ENCODE results near the gene C19orf38.
A peak's percentile ranks its signal among the peaks of the same experiment; 100 is the strongest.
"Not testable (repeated sequence)": the region's sequence is repeated elsewhere in the genome, so short reads cannot be mapped to it uniquely, and the experiment has no call there.

Gene C19orf38

GRCh38 chr19:10870955-10871603, 22.9 kb downstream of the C19orf38 start, which contains the start of gene CARM1:
Gene CARM1 (plus strand): TSS chr19:10871553. CDS start chr19:10871703, 150 bp downstream.
- no peaks in the 10 kb centered on the region for H3K27me3 ChIP-seq (ENCODE audit: low read depth, low read length)
- no peaks in the 10 kb centered on the region for H3K9me3 ChIP-seq (ENCODE audit: control insufficient read depth in 1 of 2, low read length in 2 of 2)
- H3K27ac ChIP-seq (ENCODE audit: low read length), result peak within 1 kb of the TSS; percentile 63
- H3K4me3 ChIP-seq (ENCODE audit: low read depth in 1 of 2, low read length in 2 of 2), result peak within 1 kb of the TSS; percentile 72 to 75
- no peaks in the 10 kb centered on the region for H3K36me3 ChIP-seq (ENCODE audit: control insufficient read depth in 1 of 2, insufficient read depth in 2 of 2, low read length in 2 of 2)
- H3K4me1 ChIP-seq (ENCODE audit: control insufficient read depth in 1 of 2, insufficient read depth in 2 of 2, low read length in 2 of 2), result peaks cover 0 to 11% of the 10 kb centered on the region in 2 donors

- Histone ChIP-seq H3K9me3 (ENCODE audit: control insufficient read depth in 1 of 2, low read length in 2 of 2) (no peaks in the 10 kb centered on the region), H3K27ac (ENCODE audit: low read length) (peak overlapping the region; percentile 61), H3K4me1 (ENCODE audit: control insufficient read depth in 1 of 2, insufficient read depth in 2 of 2, low read length in 2 of 2) (peaks cover 0 to 14% of the 10 kb centered on the region in 2 donors), H3K36me3 (ENCODE audit: control insufficient read depth in 1 of 2, insufficient read depth in 2 of 2, low read length in 2 of 2) (no peaks in the 10 kb centered on the region), H3K4me3 (ENCODE audit: low read depth in 1 of 2, low read length in 2 of 2) (peak overlapping the region; percentile 72 to 75), H3K27me3 (ENCODE audit: low read depth, low read length) (no peaks in the 10 kb centered on the region)
Measured at GRCh38 chr19:10871711-10872545, 23.7 kb downstream of the C19orf38 start.

DNA sequence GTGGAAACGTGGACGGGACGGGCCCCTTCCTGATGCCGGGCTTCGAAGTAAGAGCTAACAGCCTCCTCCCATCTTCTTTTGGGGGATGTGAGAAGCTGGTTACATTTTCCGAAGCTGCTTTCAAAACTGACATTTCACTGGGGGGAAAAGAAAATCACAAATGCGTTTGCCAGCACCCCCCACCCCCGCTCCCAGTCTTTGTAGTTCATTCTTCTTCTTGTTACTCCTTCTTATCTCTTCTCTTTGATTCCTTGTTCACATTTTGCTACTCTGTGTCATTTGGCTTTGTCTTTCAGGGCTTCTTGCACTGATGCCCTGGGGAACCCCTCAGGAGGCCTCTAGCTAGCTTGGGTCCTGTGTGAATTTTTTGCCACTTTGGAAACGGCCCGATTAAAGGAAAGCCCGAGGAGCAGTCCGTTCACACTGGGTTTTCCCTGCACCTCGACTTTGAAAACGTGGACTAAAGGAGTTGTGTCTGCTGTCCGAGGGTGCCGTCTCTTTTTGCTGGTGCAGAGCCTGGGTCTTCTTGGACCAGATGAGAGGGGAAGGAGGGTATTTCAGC, 24.4 kb downstream of the C19orf38 start:
- H3K27ac ChIP-seq (ENCODE audit: low read length), result peak overlapping the region; percentile 61
- H3K4me1 ChIP-seq (ENCODE audit: control insufficient read depth in 1 of 2, insufficient read depth in 2 of 2, low read length in 2 of 2), result peaks cover 0 to 14% of the 10 kb centered on the region in 2 donors
- H3K27me3 ChIP-seq (ENCODE audit: low read depth, low read length), result no peaks in the 10 kb centered on the region
- no peaks in the 10 kb centered on the region for H3K9me3 ChIP-seq (ENCODE audit: control insufficient read depth in 1 of 2, low read length in 2 of 2)
- H3K36me3 ChIP-seq (ENCODE audit: control insufficient read depth in 1 of 2, insufficient read depth in 2 of 2, low read length in 2 of 2), result no peaks in the 10 kb centered on the region
- H3K4me3 ChIP-seq (ENCODE audit: low read depth in 1 of 2, low read length in 2 of 2), result peak overlapping the region; percentile 72 to 75

GRCh38 chr19:10874024-10874423, 25.8 kb downstream of the C19orf38 start:
- Histone ChIP-seq H3K27ac (ENCODE audit: low read length) (no peak overlapping the region), H3K27me3 (ENCODE audit: low read depth, low read length) (no peaks in the 10 kb centered on the region), H3K4me1 (ENCODE audit: control insufficient read depth in 1 of 2, insufficient read depth in 2 of 2, low read length in 2 of 2) (peaks cover 5 to 14% of the 10 kb centered on the region in 2 donors), H3K9me3 (ENCODE audit: control insufficient read depth in 1 of 2, low read length in 2 of 2) (no peaks in the 10 kb centered on the region), H3K4me3 (ENCODE audit: low read depth in 1 of 2, low read length in 2 of 2) (no peak overlapping the region), H3K36me3 (ENCODE audit: control insufficient read depth in 1 of 2, insufficient read depth in 2 of 2, low read length in 2 of 2) (no peaks in the 10 kb centered on the region)

GRCh38 chr19:10876459-10877240, 28.4 kb downstream of the C19orf38 start:
- Histone ChIP-seq H3K9me3 (ENCODE audit: control insufficient read depth in 1 of 2, low read length in 2 of 2) (no peaks in the 10 kb centered on the region), H3K36me3 (ENCODE audit: control insufficient read depth in 1 of 2, insufficient read depth in 2 of 2, low read length in 2 of 2) (no peaks in the 10 kb centered on the region), H3K27me3 (ENCODE audit: low read depth, low read length) (no peaks in the 10 kb centered on the region), H3K4me3 (ENCODE audit: low read depth in 1 of 2, low read length in 2 of 2) (no peak overlapping the region), H3K27ac (ENCODE audit: low read length) (peak overlapping the region; percentile 33), H3K4me1 (ENCODE audit: control insufficient read depth in 1 of 2, insufficient read depth in 2 of 2, low read length in 2 of 2) (peaks cover 5 to 19% of the 10 kb centered on the region in 2 donors)

GRCh38 chr19:10877608-10878007, 29.4 kb downstream of the C19orf38 start:
- not testable (repeated sequence) for H3K27me3 ChIP-seq (ENCODE audit: low read depth, low read length); H3K4me3 ChIP-seq (ENCODE audit: low read depth in 1 of 2, low read length in 2 of 2); H3K27ac ChIP-seq (ENCODE audit: low read length); H3K9me3 ChIP-seq (ENCODE audit: control insufficient read depth in 1 of 2, low read length in 2 of 2); H3K36me3 ChIP-seq (ENCODE audit: control insufficient read depth in 1 of 2, insufficient read depth in 2 of 2, low read length in 2 of 2)
- peaks cover 5 to 24% of the 10 kb centered on the region in 2 donors for H3K4me1 ChIP-seq (ENCODE audit: control insufficient read depth in 1 of 2, insufficient read depth in 2 of 2, low read length in 2 of 2)

GRCh38 chr19:10878253-10878652, 30.0 kb downstream of the C19orf38 start:
- Histone ChIP-seq H3K4me1 (ENCODE audit: control insufficient read depth in 1 of 2, insufficient read depth in 2 of 2, low read length in 2 of 2) (peaks cover 5 to 18% of the 10 kb centered on the region in 2 donors), H3K27ac (ENCODE audit: low read length) (peak overlapping the region; percentile 13), H3K36me3 (ENCODE audit: control insufficient read depth in 1 of 2, insufficient read depth in 2 of 2, low read length in 2 of 2) (no peaks in the 10 kb centered on the region), H3K9me3 (ENCODE audit: control insufficient read depth in 1 of 2, low read length in 2 of 2) (no peaks in the 10 kb centered on the region), H3K4me3 (ENCODE audit: low read depth in 1 of 2, low read length in 2 of 2) (no peak overlapping the region), H3K27me3 (ENCODE audit: low read depth, low read length) (no peaks in the 10 kb centered on the region)

- Histone ChIP-seq H3K27me3 (ENCODE audit: low read depth, low read length) (no peaks in the 10 kb centered on the region), H3K4me3 (ENCODE audit: low read depth in 1 of 2, low read length in 2 of 2) (no peak overlapping the region), H3K9me3 (ENCODE audit: control insufficient read depth in 1 of 2, low read length in 2 of 2) (no peaks in the 10 kb centered on the region), H3K4me1 (ENCODE audit: control insufficient read depth in 1 of 2, insufficient read depth in 2 of 2, low read length in 2 of 2) (peaks cover 5 to 32% of the 10 kb centered on the region in 2 donors), H3K36me3 (ENCODE audit: control insufficient read depth in 1 of 2, insufficient read depth in 2 of 2, low read length in 2 of 2) (no peaks in the 10 kb centered on the region), H3K27ac (ENCODE audit: low read length) (no peak overlapping the region)
Measured at GRCh38 chr19:10881403-10882107, 33.3 kb downstream of the C19orf38 start.

DNA sequence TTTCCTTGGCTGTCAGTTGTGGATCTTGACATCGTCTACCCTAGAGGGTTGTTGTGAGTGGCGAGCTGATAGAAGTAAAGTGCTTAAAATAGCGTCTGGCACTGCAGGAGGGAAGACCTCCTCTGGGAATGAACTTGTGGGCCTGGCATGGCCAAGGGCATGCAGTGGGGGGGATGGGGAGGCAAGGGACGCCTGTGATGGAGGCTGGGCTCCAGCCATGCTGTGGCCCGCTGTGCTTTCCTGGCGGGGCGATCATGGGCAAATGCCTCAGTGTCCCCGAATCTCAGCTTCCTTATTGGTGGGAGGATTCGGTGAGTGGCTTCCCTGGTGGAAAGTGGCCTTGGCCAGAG, 33.9 kb downstream of the C19orf38 start:
- no peaks in the 10 kb centered on the region for H3K36me3 ChIP-seq (ENCODE audit: control insufficient read depth in 1 of 2, insufficient read depth in 2 of 2, low read length in 2 of 2)
- H3K27me3 ChIP-seq (ENCODE audit: low read depth, low read length), result no peaks in the 10 kb centered on the region
- H3K4me3 ChIP-seq (ENCODE audit: low read depth in 1 of 2, low read length in 2 of 2), result no peak overlapping the region
- no peaks in the 10 kb centered on the region for H3K9me3 ChIP-seq (ENCODE audit: control insufficient read depth in 1 of 2, low read length in 2 of 2)
- H3K4me1 ChIP-seq (ENCODE audit: control insufficient read depth in 1 of 2, insufficient read depth in 2 of 2, low read length in 2 of 2), result peaks cover 5 to 31% of the 10 kb centered on the region in 2 donors
- H3K27ac ChIP-seq (ENCODE audit: low read length), result no peak overlapping the region

DNA sequence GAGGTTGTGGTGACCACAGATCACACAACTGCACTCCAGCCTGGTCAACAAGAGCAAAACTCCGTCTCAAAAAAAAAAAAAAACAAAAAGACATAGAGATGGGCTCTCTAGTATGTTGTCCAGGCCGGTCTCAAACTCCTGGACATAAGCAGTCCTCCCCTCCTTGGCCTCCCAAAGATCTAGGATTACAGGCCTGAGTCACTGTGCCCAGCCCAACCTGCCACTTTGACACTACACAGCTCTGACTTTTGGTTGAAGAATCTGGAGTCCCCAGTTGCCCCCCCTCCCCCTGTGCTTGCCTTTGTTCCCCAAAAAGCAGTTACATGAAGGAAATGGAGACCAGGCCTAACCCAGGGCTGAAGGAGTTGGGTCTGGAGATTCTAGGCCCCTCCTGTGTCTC, 36.1 kb downstream of the C19orf38 start:
- no peaks in the 10 kb centered on the region for H3K27me3 ChIP-seq (ENCODE audit: low read depth, low read length)
- no peak overlapping the region for H3K4me3 ChIP-seq (ENCODE audit: low read depth in 1 of 2, low read length in 2 of 2)
- no peaks in the 10 kb centered on the region for H3K36me3 ChIP-seq (ENCODE audit: control insufficient read depth in 1 of 2, insufficient read depth in 2 of 2, low read length in 2 of 2)
- H3K9me3 ChIP-seq (ENCODE audit: control insufficient read depth in 1 of 2, low read length in 2 of 2), result no peaks in the 10 kb centered on the region
- H3K27ac ChIP-seq (ENCODE audit: low read length), result no peak overlapping the region
- peaks cover 0 to 46% of the 10 kb centered on the region in 2 donors for H3K4me1 ChIP-seq (ENCODE audit: control insufficient read depth in 1 of 2, insufficient read depth in 2 of 2, low read length in 2 of 2)

All from muscle layer of duodenum (tissue), 2 donors.